ENCODE data around the gene MRPS22.

GRCh38 chr3:139357899-139358298 is 14.1 kb downstream of the MRPS22 start:
- no peak for TF ChIP-seq ZNF296 (CRISPR knock-in tag; conservative IDR thresholded peaks at IDR 0.05)
- 0 out of 2 replicates have a peak, but pooled peaks have one; percentile 21 for TF ChIP-seq POLR2AphosphoS5 (IDR thresholded peaks at IDR 0.05; ENCODE audit: low read depth, low read length)

All from HepG2 (cell line).